OCI-LY3 (cell line): ENCODE data around the gene PDLIM1.

ENCODE experiments used
- H2AFZ ChIP-seq: fragments of 200-600, 300-600 bp; shearing (Covaris generic); 2 replicates; pipeline ENCODE4 v1.6.0; 2014; ENCODE audit warnings: antibody characterized with exemption, low read depth, low read length
- H3K27ac ChIP-seq: fragments of 200-600, 300-600 bp; sonication (generic); 2 replicates; pipeline ENCODE4 v1.5.1; 2014; ENCODE audit warnings: mild to moderate bottlenecking, low read length, moderate library complexity, mixed read lengths
- H3K27me3 ChIP-seq: fragments of 200-600, 300-600 bp; sonication (generic); 2 replicates; pipeline ENCODE4 v1.6.1; 2014; ENCODE audit warnings: low read depth, low read length, mixed read lengths
- H3K36me3 ChIP-seq: fragments of 200-600, 300-600 bp; sonication (generic); replicated peaks from 2 replicates; pipeline ENCODE3; 2014; ENCODE audit warnings: low read depth, low read length, mixed read lengths
- H3K4me1 ChIP-seq: fragments of 300-600, 200-600 bp; sonication (generic); 2 replicates; pipeline ENCODE4 v1.6.1; 2014; ENCODE audit warnings: low read length, mixed read lengths
- H3K4me2 ChIP-seq: fragments of 200-600, 300-600 bp; sonication (generic); 2 replicates; pipeline ENCODE4 v1.6.1; 2014; ENCODE audit warnings: low read length, mixed read lengths
- H3K4me3 ChIP-seq: fragments of 300-600, 200-600 bp; sonication (generic); 2 replicates; pipeline ENCODE4 v1.5.1; 2014; ENCODE audit warnings: antibody characterized with exemption, mild to moderate bottlenecking, low read length, moderate library complexity
- H3K79me2 ChIP-seq: fragments of 300-600, 200-600 bp; shearing (Covaris generic); 2 replicates; pipeline ENCODE4 v1.6.1; 2014; ENCODE audit warnings: mild to moderate bottlenecking, low read length, mixed read lengths
- H3K9ac ChIP-seq: fragments of 300-600, 200-600 bp; shearing (Covaris generic); 2 replicates; pipeline ENCODE4 v1.6.0; 2014; ENCODE audit warnings: mild to moderate bottlenecking, low read length, moderate library complexity
- H3K9me3 ChIP-seq: fragments of 200-600, 300-600 bp; shearing (Covaris generic); 2 replicates; pipeline ENCODE4 v1.6.1; 2014; ENCODE audit warnings: low read length, mixed read lengths; ENCODE audit not compliant: insufficient read depth
- H4K20me1 ChIP-seq: fragments of 200-600, 300-600 bp; sonication (generic); 2 replicates; pipeline ENCODE4 v1.6.1; 2016; ENCODE audit warnings: low read length, mixed read lengths; ENCODE audit not compliant: insufficient read depth
- EZH2phosphoT487 ChIP-seq: fragments of 200-600 bp; shearing (Covaris generic); IDR thresholded peaks from 2 replicates; pipeline ENCODE4 v1.6.1; 2018; ENCODE audit warnings: antibody characterized with exemption, mixed run types, low read depth
- TF ChIP-seq, protein P1 (sequence below): fragments of 200-600, 300-600 bp; sonication (generic); IDR thresholded peaks from 2 replicates; pipeline ENCODE4 v1.5.1; 2014; ENCODE audit warnings: antibody characterized with exemption, low read length, low read depth

The PDLIM1 gene

DNA sequence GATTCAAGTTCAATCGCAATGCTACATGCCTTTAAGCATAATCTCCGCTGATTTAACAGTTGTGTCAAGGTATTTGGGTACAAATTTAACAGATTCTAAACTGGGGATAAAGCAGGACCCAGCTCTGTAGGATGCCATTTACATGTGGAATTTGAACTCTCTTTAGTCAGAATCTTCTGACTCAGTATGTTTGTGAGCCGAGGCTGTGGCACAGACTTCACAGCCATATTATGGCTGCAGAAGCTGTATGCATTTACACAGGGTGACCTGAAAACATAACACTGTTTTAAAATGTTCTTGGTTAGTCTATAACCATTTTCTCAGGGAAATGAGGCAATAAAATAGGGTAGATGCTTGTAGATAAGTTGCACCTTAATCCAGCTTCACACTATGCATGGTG lies 8.7 kb downstream of the PDLIM1 start:
- Histone ChIP-seq H3K4me1 (no peaks in the 10 kb centered on the region), H3K9me3 (no peaks in the 10 kb centered on the region), H3K79me2 (no peaks in the 10 kb centered on the region), H3K4me2 (no peak overlapping the region), H4K20me1 (no peaks in the 10 kb centered on the region), H3K9ac (no peak overlapping the region), H3K27me3 (no peaks in the 10 kb centered on the region), H3K36me3 (no peaks in the 10 kb centered on the region), H2AFZ (no peak overlapping the region), H3K27ac (no peak overlapping the region), H3K4me3 (no peak overlapping the region)
- TF ChIP-seq EZH2phosphoT487: no peak
- TF ChIP-seq, protein P1, sequence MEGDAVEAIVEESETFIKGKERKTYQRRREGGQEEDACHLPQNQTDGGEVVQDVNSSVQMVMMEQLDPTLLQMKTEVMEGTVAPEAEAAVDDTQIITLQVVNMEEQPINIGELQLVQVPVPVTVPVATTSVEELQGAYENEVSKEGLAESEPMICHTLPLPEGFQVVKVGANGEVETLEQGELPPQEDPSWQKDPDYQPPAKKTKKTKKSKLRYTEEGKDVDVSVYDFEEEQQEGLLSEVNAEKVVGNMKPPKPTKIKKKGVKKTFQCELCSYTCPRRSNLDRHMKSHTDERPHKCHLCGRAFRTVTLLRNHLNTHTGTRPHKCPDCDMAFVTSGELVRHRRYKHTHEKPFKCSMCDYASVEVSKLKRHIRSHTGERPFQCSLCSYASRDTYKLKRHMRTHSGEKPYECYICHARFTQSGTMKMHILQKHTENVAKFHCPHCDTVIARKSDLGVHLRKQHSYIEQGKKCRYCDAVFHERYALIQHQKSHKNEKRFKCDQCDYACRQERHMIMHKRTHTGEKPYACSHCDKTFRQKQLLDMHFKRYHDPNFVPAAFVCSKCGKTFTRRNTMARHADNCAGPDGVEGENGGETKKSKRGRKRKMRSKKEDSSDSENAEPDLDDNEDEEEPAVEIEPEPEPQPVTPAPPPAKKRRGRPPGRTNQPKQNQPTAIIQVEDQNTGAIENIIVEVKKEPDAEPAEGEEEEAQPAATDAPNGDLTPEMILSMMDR: no peak

- Histone ChIP-seq H3K9me3 (no peaks in the 10 kb centered on the region), H2AFZ (no peak overlapping the region), H3K79me2 (no peaks in the 10 kb centered on the region), H3K4me2 (no peak overlapping the region), H3K27me3 (no peaks in the 10 kb centered on the region), H3K27ac (no peak overlapping the region), H3K9ac (no peak overlapping the region), H4K20me1 (no peaks in the 10 kb centered on the region), H3K4me3 (no peak overlapping the region), H3K4me1 (no peaks in the 10 kb centered on the region), H3K36me3 (no peaks in the 10 kb centered on the region)
- TF ChIP-seq, protein P1: no peak
- no peak for TF ChIP-seq EZH2phosphoT487
These were observed 9.6 kb downstream of the PDLIM1 start for GRCh38 chr10:95281206-95281605.

- H2AFZ ChIP-seq: no peak overlapping the region
- H3K27me3 ChIP-seq: no peaks in the 10 kb centered on the region
- TF ChIP-seq, protein P1: no peak
- TF ChIP-seq EZH2phosphoT487: no peak
- no peaks in the 10 kb centered on the region for H3K4me1 ChIP-seq
- H3K79me2 ChIP-seq: no peaks in the 10 kb centered on the region
- H3K4me2 ChIP-seq: no peak overlapping the region
- no peak overlapping the region for H3K9ac ChIP-seq
- H3K27ac ChIP-seq: no peak overlapping the region
- H3K9me3 ChIP-seq: no peaks in the 10 kb centered on the region
- H4K20me1 ChIP-seq: no peaks in the 10 kb centered on the region
- no peaks in the 10 kb centered on the region for H3K36me3 ChIP-seq
- H3K4me3 ChIP-seq: no peak overlapping the region
These were observed 10.2 kb downstream of the PDLIM1 start for GRCh38 chr10:95280637-95281036.

DNA sequence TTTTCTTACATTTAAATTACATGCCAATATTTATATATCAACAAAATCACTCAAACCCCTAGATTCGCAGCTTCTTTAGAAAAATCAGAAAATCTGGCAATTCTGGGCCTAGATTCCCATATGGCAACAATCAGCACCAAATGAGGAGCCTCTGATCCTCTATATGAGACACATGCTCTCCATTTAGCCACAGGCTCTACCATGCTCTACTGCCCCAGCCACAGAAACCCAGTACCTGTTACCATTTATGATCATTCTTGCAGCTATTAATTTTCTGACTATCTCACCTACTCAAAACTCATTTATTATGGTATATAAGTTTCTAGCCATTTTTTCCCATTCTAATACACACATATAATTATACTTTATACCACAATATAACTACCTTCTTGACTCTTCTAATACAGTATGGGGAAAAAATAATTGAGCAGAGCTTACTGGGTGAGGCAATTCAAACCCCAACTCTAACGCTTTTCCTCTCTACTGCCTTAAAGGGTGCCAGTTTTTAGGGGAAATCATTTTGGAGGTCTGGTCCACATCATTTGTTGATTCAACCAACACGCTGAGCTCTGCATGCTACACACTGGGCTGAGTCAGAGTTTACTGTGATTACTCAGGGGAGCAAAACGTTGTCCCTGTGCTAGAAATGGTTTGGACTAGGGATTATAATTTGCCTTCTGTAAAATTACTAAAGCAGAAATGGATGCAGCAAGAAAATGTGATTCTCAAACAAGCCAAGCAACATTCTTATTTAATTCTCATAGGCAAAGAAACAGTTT lies 11.6 kb downstream of the PDLIM1 start:
- Histone ChIP-seq H3K36me3 (no peaks in the 10 kb centered on the region), H2AFZ (no peak overlapping the region), H3K9ac (no peak overlapping the region), H3K4me3 (no peak overlapping the region), H3K27ac (no peak overlapping the region), H3K79me2 (no peaks in the 10 kb centered on the region), H3K27me3 (no peaks in the 10 kb centered on the region), H4K20me1 (no peaks in the 10 kb centered on the region), H3K4me2 (no peak overlapping the region), H3K9me3 (no peaks in the 10 kb centered on the region), H3K4me1 (no peaks in the 10 kb centered on the region)
- TF ChIP-seq EZH2phosphoT487: no peak
- TF ChIP-seq, protein P1: no peak
